GM12872 (cell line): ENCODE measurements around the gene GADD45G.

Experiments
- TF ChIP-seq, protein P1 (sequence below): IDR thresholded peaks from 3 replicates; pipeline ENCODE4 v1.5.1; 2011; ENCODE audit warnings: low read depth, mild to moderate bottlenecking, low read length, moderate library complexity; ENCODE audit not compliant: insufficient read depth

The GADD45G gene

DNA sequence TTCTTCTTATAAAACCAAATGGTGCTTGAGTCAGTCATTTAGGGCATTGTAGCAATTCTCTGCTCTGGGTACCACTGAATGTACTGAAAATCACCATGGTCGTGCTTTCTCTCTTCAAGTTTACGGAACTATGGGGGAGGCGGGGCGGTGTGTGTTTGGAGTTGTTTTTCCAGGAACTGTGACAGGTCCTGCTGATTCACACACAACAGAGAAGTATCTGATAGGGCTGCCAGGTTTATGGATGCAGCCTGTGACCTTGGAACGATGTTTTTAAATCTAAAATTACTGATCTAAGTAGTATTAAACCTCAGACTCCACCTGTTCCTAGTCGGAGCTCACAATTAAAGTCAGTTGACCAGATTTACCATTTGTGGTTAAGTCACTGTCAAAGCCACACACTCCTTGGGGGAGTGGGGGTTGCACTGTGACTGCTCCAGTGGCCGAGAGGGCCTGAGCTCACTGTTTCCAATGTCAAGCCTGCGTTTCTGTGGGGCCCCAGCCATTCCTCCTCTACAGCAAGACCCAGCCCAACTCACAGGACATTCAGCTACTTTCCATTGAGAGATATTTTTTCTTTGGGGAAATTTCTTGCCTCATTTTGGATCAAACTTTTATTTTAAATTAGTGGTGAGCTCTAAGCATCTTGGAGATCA, 44.4 kb downstream of the GADD45G start:
- TF ChIP-seq, protein P1, sequence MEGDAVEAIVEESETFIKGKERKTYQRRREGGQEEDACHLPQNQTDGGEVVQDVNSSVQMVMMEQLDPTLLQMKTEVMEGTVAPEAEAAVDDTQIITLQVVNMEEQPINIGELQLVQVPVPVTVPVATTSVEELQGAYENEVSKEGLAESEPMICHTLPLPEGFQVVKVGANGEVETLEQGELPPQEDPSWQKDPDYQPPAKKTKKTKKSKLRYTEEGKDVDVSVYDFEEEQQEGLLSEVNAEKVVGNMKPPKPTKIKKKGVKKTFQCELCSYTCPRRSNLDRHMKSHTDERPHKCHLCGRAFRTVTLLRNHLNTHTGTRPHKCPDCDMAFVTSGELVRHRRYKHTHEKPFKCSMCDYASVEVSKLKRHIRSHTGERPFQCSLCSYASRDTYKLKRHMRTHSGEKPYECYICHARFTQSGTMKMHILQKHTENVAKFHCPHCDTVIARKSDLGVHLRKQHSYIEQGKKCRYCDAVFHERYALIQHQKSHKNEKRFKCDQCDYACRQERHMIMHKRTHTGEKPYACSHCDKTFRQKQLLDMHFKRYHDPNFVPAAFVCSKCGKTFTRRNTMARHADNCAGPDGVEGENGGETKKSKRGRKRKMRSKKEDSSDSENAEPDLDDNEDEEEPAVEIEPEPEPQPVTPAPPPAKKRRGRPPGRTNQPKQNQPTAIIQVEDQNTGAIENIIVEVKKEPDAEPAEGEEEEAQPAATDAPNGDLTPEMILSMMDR: no peak

DNA sequence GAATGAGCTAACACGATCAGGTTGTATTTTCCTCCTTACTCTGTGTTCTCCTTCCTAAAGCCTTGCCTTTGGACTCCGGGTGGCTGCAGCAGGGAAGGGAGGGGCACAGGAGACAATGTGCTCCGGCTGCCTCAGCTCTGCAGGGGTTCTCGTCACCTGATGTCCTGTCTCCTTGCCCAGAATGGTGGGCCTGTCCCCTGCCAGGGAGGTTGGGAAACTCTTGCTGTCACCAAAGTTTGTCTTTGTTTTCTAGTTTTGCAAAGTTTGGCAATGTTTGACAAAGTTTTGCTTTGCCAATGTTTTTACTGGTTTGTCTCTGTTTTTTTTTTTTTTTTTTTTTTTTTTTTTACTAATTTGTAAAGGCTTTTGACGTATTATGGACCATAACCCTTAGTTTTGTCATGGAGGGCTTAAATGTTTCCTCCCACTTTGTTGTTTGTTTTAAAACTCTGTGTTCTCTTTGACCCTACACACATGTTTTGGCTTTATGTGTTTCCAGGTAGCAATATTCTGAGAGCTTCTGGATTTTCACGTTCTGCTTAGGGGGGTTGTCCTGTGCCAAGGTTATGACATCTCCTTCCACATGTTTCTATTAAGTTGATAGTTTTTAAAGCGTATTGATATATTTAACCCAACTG, 49.3 kb downstream of the GADD45G start:
- TF ChIP-seq, protein P1: no peak

DNA sequence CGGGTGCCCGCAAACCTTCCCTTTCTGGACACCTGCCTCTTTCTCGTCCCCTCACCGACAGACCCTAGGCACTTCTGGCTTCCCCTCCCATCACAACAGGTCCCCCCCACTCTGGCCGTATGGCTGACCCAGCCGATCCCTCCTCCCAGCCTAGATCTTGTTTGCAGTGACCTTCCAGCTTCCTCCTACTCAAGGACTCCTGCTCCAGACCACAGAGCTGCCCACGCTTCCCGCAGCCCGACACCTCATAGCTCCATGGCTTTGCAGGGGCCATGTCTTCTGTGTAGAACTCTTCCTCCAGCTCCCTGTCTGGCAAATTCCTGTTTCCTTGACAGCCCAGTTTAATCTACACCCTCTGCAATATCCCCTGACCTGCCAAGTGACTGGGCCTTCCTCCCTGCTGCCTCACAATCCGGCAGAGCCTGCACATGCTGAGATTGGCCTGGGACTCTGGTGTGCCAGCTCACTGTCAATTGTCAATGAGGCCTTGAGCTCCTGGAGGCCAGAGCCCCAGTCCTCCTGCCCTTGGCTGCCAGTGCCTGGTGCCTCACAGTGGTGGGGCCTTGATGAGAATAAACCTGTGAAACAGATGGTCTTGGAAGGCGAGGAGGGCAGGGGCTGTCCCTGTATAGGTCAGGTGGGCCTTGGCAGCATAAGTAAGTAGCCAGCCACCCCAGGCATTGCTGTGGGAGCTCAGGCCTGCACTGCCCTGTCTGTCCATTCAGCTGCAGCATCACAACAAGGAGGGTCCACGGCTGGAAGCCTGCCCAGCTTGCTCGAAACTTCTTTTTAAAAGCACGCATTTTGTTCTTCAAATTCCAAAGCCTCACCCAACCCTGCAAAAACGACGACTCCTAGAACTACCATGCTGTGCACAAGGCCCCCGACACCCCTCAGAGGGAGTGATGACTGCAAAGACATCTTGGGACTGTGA, 50.5 kb downstream of the GADD45G start:
- TF ChIP-seq, protein P1: no peak
